GOT3 (cell line): ENCODE measurements around the gene DDX54.
"Not testable (repeated sequence)": the region's sequence is repeated elsewhere in the genome, so short reads cannot be mapped to it uniquely, and the experiment has no call there.

Source experiments
- DNase-seq: peaks from one replicate; lab custom pipeline; 2025; ENCODE audit warnings: mixed read lengths; lab: John Stamatoyannopoulos, UW

Gene DDX54

GRCh38 chr12:113142173-113142885, 42.9 kb downstream of the DDX54 start:
- DNase-seq: no peak

- DNase-seq: not testable (repeated sequence)
These were observed 43.6 kb downstream of the DDX54 start for GRCh38 chr12:113141716-113142115.

GRCh38 chr12:113140706-113141105, 44.6 kb downstream of the DDX54 start:
- DNase-seq: no peak

- DNase-seq: no peak
These were observed 46.5 kb downstream of the DDX54 start for GRCh38 chr12:113138826-113139225.

- no peak for DNase-seq
These were observed 47.2 kb downstream of the DDX54 start for GRCh38 chr12:113137861-113138783.

- DNase-seq: no peak
These were observed 48.2 kb downstream of the DDX54 start for GRCh38 chr12:113136990-113137511.

- DNase-seq: no peak
These were observed 48.9 kb downstream of the DDX54 start for GRCh38 chr12:113136128-113136989.

- DNase-seq: no peak
These were observed 49.8 kb downstream of the DDX54 start, which contains the start of gene RASAL1 for GRCh38 chr12:113135178-113136127. TSS of gene RASAL1 (minus strand) at chr12:113135761. CDS start at chr12:113135462, 299 bp downstream.

- no peak for DNase-seq
These were observed 50.7 kb downstream of the DDX54 start for GRCh38 chr12:113134521-113134951.

GRCh38 chr12:113134071-113134470, 51.2 kb downstream of the DDX54 start:
- no peak for DNase-seq

- DNase-seq: no peak
These were observed 51.6 kb downstream of the DDX54 start for GRCh38 chr12:113133666-113134065.

GRCh38 chr12:113133036-113133435, 52.2 kb downstream of the DDX54 start:
- no peak for DNase-seq

GRCh38 chr12:113131556-113131955, 53.7 kb downstream of the DDX54 start:
- DNase-seq: no peak

- DNase-seq: no peak
These were observed 54.7 kb downstream of the DDX54 start for GRCh38 chr12:113130457-113131135.

GRCh38 chr12:113129664-113130456, 55.4 kb downstream of the DDX54 start:
- no peak for DNase-seq

- no peak for DNase-seq
These were observed 56.2 kb downstream of the DDX54 start for GRCh38 chr12:113128802-113129663.

- no peak for DNase-seq
These were observed 57.5 kb downstream of the DDX54 start for GRCh38 chr12:113127791-113128199.
